Measurements from ENCODE around the gene ABCB8. TPM values are rescaled to one million over a fixed set of nuclear protein-coding genes. Genes with fewer than 3 reads are reported as not detected.
"Not testable (repeated sequence)": the region's sequence is repeated elsewhere in the genome, so short reads cannot be mapped to it uniquely, and the experiment has no call there.

The ABCB8 gene
- total RNA-seq, 2 experiments from 2014 or later = 48.1 to 48.3 TPM

DNA sequence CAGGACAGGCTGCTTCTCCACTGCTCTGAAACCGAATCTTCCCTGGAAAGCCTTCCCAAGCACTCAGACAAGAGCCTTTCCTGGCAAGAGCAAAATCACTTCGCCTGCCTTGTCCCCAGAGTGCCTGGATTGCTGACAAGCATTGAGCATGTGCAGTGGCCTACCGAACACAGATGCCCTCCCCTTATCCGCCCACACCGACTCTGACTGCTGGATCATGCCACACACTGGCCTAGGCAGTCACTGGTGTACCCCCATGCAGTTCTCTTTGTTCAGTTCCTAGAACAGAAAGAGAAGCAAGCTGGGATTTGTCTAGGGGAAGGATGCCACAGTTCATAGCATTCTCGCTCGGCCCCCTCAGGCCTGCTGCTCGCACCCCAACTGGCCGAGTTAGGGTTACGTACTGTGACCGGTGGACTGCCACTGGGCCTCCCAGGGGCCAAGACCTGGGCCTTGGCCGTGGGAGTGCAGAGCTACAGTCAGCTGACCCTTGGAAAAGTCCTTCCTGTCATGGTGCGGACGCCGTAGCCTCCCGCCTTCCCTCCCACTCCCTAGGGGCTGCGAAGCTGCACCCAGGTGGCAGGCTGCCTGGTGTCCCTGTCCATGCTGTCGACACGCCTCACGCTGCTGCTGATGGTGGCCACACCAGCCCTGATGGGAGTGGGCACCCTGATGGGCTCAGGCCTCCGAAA lies 6.9 kb downstream of the ABCB8 start:
- no peak overlapping the region for H3K4me3 Mint-ChIP-seq
- no peaks in the 10 kb centered on the region for H3K9me3 Mint-ChIP-seq
- H3K36me3 Mint-ChIP-seq = peaks cover 2% of the 10 kb centered on the region
- H3K27ac Mint-ChIP-seq = no peak overlapping the region
- ATAC-seq (ENCODE audit: low read depth) (no peak), DNase-seq (no peak)
- POLR2A ChIA-PET = no interaction called here
- H3K27me3 Mint-ChIP-seq = no peaks in the 10 kb centered on the region
- H3K4me1 Mint-ChIP-seq = peaks cover 4% of the 10 kb centered on the region

DNA sequence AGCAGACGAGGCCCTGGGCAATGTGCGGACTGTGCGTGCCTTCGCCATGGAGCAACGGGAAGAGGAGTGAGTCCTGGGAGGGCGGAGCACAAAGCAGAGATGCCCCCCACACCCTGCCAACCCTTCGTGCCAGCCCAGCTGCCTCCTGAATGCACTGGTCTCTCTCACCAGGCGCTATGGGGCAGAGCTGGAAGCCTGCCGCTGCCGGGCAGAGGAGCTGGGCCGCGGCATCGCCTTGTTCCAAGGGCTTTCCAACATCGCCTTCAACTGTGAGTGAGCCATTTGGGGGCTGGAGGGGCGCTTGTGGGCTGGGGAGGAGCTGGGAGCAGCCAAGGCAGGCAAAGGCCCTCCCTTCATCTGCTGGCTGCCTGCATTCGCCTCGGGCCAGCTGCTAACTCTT lies 7.7 kb downstream of the ABCB8 start:
- H3K9me3 Mint-ChIP-seq = no peaks in the 10 kb centered on the region
- peaks cover 4% of the 10 kb centered on the region for H3K4me1 Mint-ChIP-seq
- H3K4me3 Mint-ChIP-seq = no peak overlapping the region
- no peak overlapping the region for H3K27ac Mint-ChIP-seq
- no peaks in the 10 kb centered on the region for H3K27me3 Mint-ChIP-seq
- H3K36me3 Mint-ChIP-seq = peaks cover 2% of the 10 kb centered on the region
- DNase-seq (no peak), ATAC-seq (ENCODE audit: low read depth) (no peak)
- POLR2A ChIA-PET = no interaction called here

DNA sequence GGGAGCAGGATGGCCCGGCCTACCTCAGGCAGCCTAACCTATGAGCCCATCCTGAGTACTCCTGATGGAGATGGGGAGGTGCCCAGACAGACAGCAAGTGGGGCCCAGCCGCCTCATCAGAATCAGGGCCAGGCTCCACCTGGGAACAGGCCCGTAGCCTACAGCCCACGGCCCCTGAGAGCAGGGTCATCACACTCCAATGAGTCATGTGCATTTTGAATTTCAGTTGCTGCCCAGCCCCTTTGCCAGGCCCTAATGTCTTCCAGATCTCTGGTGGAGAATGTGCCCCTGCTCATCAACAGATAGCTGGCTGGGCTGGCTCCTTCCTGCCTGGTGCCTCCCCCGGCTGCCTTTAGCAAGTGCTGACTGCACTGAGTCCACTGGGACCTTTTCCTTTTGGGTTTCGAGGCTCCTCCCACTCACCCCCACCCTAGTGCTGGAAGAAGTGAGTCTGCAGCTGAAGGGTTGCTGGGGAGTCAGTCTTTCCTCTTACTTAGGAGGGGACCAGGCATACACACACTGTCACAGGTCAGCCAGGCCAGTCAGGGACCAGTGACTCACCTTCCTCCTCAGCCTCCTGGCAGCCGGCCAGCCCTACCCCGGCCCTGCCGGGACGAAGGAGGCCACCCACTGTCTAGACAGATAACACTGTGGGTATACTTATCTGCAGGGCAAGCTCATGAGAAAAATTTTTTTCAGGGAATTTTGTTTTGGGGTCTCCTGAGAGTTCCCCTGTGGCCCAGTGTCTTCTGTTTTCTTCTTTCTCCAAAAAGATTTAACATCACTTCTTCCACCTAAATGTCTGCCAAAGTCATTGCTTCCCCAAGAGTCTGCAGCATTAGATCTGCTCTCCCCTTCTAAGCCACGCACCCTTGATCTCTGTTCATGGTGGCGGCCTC lies 10.9 kb downstream of the ABCB8 start:
- peak overlapping the region; percentile 58 for H3K27ac Mint-ChIP-seq
- peaks cover 4% of the 10 kb centered on the region for H3K4me1 Mint-ChIP-seq
- no peaks in the 10 kb centered on the region for H3K9me3 Mint-ChIP-seq
- no peak overlapping the region for H3K4me3 Mint-ChIP-seq
- DNase-seq (no peak), ATAC-seq (ENCODE audit: low read depth) (peak; percentile 52)
- POLR2A ChIA-PET = interaction anchor here (1.0 to 3.1 kb wide), 2 partner anchors 11 to 12 kb away, joined by 3 to 11 read pairs; partner anchors contain the start of gene ABCB8
- H3K27me3 Mint-ChIP-seq = no peaks in the 10 kb centered on the region
- peaks cover 2% of the 10 kb centered on the region for H3K36me3 Mint-ChIP-seq

DNA sequence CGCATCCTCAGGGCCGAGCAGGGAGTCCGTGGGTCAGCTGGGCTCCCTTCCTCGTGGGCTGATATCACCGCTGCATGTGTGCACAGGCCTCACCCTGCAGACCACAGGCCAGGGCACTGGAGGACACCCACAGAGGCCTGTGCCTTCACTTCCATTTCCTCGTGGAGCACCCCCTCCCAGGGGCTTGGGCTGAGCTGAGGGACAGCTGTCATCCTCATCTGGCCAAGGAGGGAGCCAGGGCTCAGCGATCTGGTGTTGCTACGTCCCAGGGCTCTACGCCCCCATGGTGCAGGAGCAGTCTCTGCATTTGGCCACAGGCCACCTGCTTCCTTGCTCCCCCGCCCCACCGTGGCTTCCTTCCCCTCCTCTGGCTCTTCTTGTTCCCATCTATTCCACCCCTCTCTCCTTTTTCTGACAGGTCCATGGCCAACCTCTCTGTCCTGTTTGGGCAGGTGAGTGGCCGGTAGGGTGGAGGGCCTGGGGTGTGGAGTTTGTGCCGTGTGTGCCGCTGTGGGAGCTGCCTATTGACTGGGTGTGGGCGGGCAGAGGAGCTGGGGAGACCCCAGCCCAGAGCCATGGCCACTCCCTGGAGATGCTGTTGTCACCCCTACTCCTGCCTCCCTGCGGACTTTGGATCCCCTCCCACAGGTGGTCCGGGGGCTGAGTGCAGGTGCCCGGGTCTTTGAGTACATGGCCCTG lies 11.7 kb downstream of the ABCB8 start:
- DNase-seq (no peak), ATAC-seq (ENCODE audit: low read depth) (no peak)
- Mint-ChIP-seq H3K36me3 (peaks cover 2% of the 10 kb centered on the region), H3K9me3 (no peaks in the 10 kb centered on the region), H3K4me3 (no peak overlapping the region), H3K27ac (no peak overlapping the region), H3K27me3 (no peaks in the 10 kb centered on the region), H3K4me1 (peaks cover 4% of the 10 kb centered on the region)
- POLR2A ChIA-PET = interaction anchor here (0.6 to 1.0 kb wide), 2 partner anchors 11 to 48 kb away, joined by 3 read pairs; no protein-coding TSS in a partner anchor

DNA sequence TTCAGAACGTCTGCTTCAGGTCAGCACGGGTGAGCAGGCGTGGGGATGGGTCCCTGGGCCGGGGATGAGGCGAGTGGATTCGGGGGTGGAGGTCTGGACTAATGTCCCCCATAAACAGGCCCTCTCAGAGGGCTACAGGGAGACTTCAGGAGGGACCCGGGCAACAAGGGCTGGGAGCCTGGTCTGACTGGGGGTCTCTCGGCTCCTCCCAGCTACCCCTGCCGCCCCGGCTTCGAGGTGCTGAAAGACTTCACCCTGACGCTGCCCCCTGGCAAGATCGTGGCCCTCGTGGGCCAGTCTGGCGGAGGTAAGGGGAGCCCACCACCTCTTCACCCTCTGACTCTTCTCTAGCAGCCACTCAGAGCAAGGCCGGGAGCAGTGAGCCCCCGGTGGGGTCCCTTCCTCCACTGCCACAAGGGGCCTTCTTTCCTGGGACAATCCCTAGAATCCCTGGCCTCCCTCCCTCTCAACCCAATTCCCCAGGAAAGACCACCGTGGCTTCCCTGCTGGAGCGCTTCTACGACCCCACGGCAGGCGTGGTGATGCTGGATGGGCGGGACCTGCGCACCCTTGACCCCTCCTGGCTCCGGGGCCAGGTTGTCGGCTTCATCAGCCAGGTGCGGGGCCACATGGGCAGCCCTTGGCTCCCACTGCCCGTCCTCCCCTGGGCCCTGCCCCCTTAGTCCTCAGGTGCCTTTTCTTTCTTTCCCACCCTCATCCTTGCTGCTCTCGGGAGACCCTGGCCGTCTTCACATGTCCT lies 12.5 kb downstream of the ABCB8 start:
- POLR2A ChIA-PET = no interaction called here
- no peak for ATAC-seq (ENCODE audit: low read depth)
- Mint-ChIP-seq H3K36me3 (peaks cover 2% of the 10 kb centered on the region), H3K4me3 (no peak overlapping the region), H3K4me1 (peaks cover 4% of the 10 kb centered on the region), H3K9me3 (no peaks in the 10 kb centered on the region), H3K27me3 (no peaks in the 10 kb centered on the region), H3K27ac (no peak overlapping the region)
- no peak for DNase-seq

DNA sequence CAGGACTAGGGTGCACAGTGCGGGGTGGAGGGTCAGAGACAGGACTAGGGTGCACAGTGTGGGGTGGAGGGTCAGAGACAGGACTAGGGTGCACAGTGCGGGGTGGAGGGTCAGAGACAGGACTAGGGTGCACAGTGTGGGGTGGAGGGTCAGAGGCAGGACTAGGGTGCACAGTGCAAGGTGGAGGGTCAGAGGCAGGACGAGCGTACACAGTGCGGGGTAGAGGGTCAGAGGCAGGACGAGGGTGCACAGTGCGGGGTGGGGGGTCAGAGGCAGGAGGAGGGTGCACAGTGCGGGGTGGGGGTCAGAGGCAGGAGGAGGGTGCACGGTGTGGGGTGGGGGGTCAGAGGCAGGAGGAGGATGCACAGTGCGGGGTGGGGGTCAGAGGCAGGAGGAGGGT lies 15.2 kb downstream of the ABCB8 start:
- H3K27ac Mint-ChIP-seq; H3K4me3 Mint-ChIP-seq; POLR2A ChIA-PET; H3K27me3 Mint-ChIP-seq; H3K9me3 Mint-ChIP-seq; H3K36me3 Mint-ChIP-seq; H3K4me1 Mint-ChIP-seq; DNase-seq; ATAC-seq (ENCODE audit: low read depth): not testable (repeated sequence)

DNA sequence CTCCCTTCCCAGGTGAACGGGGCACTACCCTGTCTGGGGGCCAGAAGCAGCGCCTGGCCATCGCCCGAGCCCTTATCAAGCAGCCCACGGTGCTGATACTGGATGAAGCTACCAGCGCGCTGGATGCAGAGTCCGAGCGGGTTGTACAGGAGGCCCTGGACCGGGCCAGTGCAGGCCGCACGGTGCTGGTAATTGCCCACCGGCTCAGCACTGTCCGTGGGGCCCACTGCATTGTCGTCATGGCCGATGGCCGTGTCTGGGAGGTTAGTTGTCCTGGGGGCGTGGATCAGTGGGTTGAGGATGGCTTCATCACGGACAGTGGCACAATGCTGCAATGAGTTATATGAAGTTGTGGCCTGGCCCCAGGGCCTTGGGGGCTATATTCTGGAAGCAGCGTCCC lies 15.7 kb downstream of the ABCB8 start:
- peaks cover 2% of the 10 kb centered on the region for H3K36me3 Mint-ChIP-seq
- no peaks in the 10 kb centered on the region for H3K27me3 Mint-ChIP-seq
- no peak overlapping the region for H3K27ac Mint-ChIP-seq
- no peak overlapping the region for H3K4me3 Mint-ChIP-seq
- POLR2A ChIA-PET = no interaction called here
- ATAC-seq (ENCODE audit: low read depth) (no peak), DNase-seq (no peak)
- peaks cover 4% of the 10 kb centered on the region for H3K4me1 Mint-ChIP-seq
- no peaks in the 10 kb centered on the region for H3K9me3 Mint-ChIP-seq

DNA sequence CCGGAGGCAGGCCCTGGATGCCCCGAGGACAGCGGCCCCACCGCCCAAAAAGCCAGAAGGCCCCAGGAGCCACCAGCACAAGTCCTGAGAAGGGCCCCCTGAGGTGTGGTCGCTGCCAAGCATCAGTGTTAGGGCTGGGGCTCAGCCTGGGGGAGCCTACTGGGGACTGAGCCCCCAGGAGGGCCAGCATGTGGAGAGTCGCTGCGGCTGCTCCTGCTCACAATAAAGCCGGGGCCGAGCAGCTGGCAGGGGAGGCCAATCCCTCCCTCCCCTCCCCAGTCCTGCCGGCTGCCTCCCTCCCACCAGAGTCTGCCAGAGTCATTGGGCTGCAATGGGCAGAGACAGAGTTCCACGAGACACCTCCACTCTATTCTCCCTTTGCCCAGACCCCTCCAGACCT lies 17.0 kb downstream of the ABCB8 start:
- Mint-ChIP-seq H3K4me3 (no peak overlapping the region), H3K4me1 (peaks cover 3% of the 10 kb centered on the region), H3K9me3 (no peaks in the 10 kb centered on the region), H3K27ac (no peak overlapping the region), H3K27me3 (peaks cover 5% of the 10 kb centered on the region), H3K36me3 (no peaks in the 10 kb centered on the region)
- DNase-seq = no peak
- POLR2A ChIA-PET = interaction anchor here (1.2 kb wide), 1 partner anchor 17 kb away, joined by 3 read pairs; the partner anchor contains the start of gene ABCB8
- ATAC-seq (ENCODE audit: low read depth) = no peak

DNA sequence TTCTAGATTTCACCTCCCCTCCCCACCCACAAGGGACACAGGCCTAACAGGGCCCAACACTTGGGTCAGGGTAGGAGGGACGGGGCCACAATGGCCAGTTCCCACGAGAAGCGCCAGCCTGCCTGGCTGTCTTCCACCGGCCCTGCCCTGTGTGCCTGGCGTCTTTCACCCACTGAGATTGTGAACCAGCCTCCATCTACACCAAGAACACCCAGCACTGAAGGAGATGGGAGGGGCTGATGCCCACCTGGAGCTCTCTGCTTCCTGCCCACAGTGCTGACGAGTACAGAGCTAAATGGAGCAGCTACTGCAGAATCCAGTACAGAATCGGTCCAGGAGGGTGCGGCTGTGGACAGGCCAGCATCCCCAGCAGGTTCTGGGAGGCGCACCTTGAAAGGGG lies 17.7 kb downstream of the ABCB8 start:
- ATAC-seq (ENCODE audit: low read depth) (no peak), DNase-seq (no peak)
- POLR2A ChIA-PET = interaction anchor here (0.8 to 1.2 kb wide), 2 partner anchors 12 to 17 kb away, joined by 3 read pairs; partner anchors contain the start of gene ABCB8
- Mint-ChIP-seq H3K27me3 (peaks cover 9% of the 10 kb centered on the region), H3K36me3 (no peaks in the 10 kb centered on the region), H3K27ac (no peak overlapping the region), H3K9me3 (no peaks in the 10 kb centered on the region), H3K4me1 (peaks cover 3% of the 10 kb centered on the region), H3K4me3 (no peak overlapping the region)

DNA sequence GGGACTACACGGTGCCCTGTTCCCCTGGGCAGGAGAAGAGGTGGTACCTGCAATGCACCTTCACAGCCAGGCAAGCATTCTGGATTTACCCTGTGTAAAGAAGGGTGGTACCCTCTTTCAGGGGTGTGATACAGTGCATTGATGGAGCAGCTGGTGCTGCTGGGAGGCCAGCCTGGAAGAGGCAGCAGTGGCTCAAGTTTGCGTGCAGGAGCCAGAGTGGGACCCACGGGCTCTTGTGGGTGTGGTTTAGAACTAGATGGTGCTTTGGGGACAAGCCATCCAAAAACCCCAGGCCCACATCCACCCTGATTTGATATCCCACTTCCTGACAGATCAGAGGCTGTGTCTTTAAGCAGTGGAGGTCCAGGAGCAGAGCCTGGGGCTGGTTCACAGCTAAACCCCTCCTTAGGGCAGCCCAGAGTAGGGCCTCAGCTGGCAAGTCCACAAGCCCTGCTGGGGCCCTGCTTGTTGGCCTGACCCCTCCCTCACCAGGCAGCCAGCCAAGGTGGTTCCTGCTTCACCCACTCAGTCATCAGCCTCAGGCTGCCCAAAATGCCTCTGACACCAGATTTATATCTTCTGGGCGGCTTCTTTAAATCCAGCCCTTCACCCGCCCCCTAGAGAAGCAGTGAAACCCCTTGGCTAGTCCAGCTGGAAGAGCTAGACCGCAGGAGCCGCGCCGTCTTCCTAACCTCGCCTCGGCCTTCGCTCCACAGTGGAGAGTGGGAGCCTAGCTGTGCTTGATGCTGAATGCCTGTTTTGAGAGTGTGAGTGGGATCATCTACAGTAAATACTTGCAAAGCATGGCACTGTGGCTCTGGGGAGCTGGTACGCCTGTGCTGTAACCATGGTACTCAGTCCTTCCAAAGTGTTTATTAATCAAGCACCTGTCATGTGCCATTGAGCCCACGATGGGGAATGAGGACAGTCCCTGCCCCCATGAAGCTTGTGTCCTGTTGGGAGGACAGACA lies 18.6 kb downstream of the ABCB8 start:
- no peaks in the 10 kb centered on the region for H3K9me3 Mint-ChIP-seq
- peaks cover 4% of the 10 kb centered on the region for H3K4me1 Mint-ChIP-seq
- H3K27me3 Mint-ChIP-seq = peaks cover 12% of the 10 kb centered on the region
- no peak overlapping the region for H3K27ac Mint-ChIP-seq
- no peak overlapping the region for H3K4me3 Mint-ChIP-seq
- POLR2A ChIA-PET = interaction anchor here (0.8 to 1.0 kb wide), 2 partner anchors 13 to 19 kb away, joined by 3 read pairs; partner anchors contain the start of gene ABCB8
- H3K36me3 Mint-ChIP-seq = no peaks in the 10 kb centered on the region
- ATAC-seq (ENCODE audit: low read depth) (no peak), DNase-seq (no peak)

DNA sequence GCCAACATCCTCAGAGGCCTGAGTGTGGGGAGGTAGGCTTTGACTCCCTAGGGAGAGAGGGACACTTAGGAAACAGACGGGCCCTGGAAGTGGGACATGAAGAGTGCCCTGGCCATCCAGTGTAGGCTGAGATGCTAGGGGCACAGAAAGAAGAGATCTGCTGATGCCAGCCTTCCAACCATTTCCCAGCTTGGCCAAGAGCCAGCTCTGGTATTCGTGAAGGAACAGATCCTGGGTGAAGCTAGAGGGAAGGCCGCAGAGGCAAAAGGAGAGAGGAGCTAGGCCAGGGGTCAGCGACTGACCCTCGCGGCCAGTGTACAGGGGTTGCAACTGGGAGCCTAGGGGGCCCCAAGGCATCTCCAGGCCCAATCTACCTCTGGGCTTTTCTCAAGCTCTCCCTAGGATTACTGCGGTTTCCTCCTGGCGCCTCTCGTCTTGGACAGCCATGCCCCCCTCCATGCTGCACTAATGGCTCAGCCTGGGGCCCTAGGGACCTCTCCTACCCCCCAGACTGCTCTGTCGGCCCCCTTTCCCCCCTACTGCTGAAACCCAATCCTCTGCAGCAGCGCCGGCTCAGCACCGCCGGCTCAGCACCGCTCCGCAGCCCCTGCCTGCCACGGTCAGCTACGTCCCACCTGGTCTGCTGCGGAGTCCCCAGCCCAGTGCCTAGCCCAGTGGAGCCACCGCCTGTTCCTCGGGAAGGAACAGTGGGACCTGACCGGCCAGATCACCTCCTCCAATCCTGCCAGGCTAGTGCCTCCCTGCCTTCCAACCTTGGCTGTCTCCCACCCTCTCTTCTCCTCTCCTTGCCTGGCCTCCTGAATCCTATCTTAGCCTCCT lies 19.9 kb downstream of the ABCB8 start, which contains the start of gene ASIC3:
ASIC3 (plus strand) TSS at position 556 of the 840 bp plus-strand sequence. CDS start 355 bp downstream, outside the sequence.
- peaks cover 4% of the 10 kb centered on the region for H3K36me3 Mint-ChIP-seq
- H3K27me3 Mint-ChIP-seq = peaks cover 13% of the 10 kb centered on the region
- no peak within 1 kb of the TSS for H3K27ac Mint-ChIP-seq
- H3K4me3 Mint-ChIP-seq = no peak within 1 kb of the TSS
- DNase-seq (no peak), ATAC-seq (ENCODE audit: low read depth) (no peak)
- POLR2A ChIA-PET = no interaction called here
- no peaks in the 10 kb centered on the region for H3K9me3 Mint-ChIP-seq
- H3K4me1 Mint-ChIP-seq = peaks cover 12% of the 10 kb centered on the region
